ENCODE data around the gene WLS. TPM values are rescaled to one million over a fixed set of nuclear protein-coding genes. Genes with fewer than 3 reads are reported as not detected.

The WLS gene

DNA sequence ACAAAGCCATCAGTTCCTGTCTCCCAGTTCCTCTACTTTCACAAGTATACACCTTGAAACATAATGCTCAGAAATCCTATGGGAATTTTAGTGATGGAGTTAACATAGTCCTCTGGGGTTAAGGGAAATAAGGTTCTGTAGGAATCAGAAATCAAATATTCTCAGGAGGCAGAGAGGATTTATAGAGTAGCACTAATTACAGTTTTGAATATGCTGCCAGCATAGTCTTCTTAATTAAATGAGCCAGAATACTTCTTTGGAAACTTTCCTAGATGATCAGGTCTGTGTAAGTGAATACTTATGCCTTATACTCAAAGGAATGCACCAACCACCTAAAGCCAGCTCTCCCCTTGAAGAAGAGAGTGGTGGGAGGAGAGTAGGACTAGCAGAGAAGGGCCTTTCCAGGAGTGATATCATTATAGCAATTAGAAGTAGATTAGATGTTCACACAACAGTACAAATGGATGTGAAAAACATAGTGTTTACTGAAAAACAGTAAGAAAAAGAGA is 150.5 kb downstream of the WLS start:
- no peaks in the 10 kb centered on the region for H3K79me1 ChIP-seq (ENCODE audit: low read depth, low read length)
- H3K9ac ChIP-seq (ENCODE audit: low read depth, low read length, poor library complexity) = no peak overlapping the region
- H3K4me3 ChIP-seq (ENCODE audit: low read length in 2 of 2) = no peak overlapping the region
- no peak for DNase-seq (ENCODE audit: low spot score)
- no peak overlapping the region for H2BK15ac ChIP-seq (ENCODE audit: low read length)
- no peak overlapping the region for H2BK12ac ChIP-seq (ENCODE audit: low read length)
- peaks cover 0 to 1% of the 10 kb centered on the region in 2 donors for H3K9me3 ChIP-seq (replicated peaks in 1 of 2; ENCODE audit: control insufficient read depth in 2 of 2, insufficient read depth in 1 of 2, low read depth in 1 of 2, low read length in 2 of 2)
- no peak overlapping the region for H4K91ac ChIP-seq (ENCODE audit: low read depth, low read length, poor library complexity)
- no peak overlapping the region for H2BK5ac ChIP-seq (ENCODE audit: low read length)
- no peak overlapping the region for H3K4ac ChIP-seq (ENCODE audit: low read length)
- no peak overlapping the region for H2BK120ac ChIP-seq (ENCODE audit: low read depth, low read length)
- H3K23ac ChIP-seq (ENCODE audit: low read depth, low read length, poor library complexity) = no peak overlapping the region
- H4K8ac ChIP-seq (ENCODE audit: low read depth, low read length) = no peak overlapping the region
- no peak overlapping the region for H3K18ac ChIP-seq (ENCODE audit: low read length)
- H2AK5ac ChIP-seq (ENCODE audit: low read depth, low read length) = no peak overlapping the region
- no peak overlapping the region for H2AFZ ChIP-seq (ENCODE audit: low read length)
- peaks cover 0 to 1% of the 10 kb centered on the region in 2 donors for H3K4me1 ChIP-seq (ENCODE audit: control insufficient read depth in 2 of 2, insufficient read depth in 1 of 2, low read depth in 1 of 2, low read length in 2 of 2)
- H3K36me3 ChIP-seq (replicated peaks in 1 of 2; ENCODE audit: control insufficient read depth in 2 of 2, insufficient read depth in 2 of 2, low read length in 2 of 2) = no peaks in the 10 kb centered on the region
- H3K14ac ChIP-seq (ENCODE audit: low read length) = no peak overlapping the region
- H3K27ac ChIP-seq (replicated peaks; ENCODE audit: low read length) = no peak overlapping the region
- no peak overlapping the region for H3K4me2 ChIP-seq (ENCODE audit: insufficient read depth, low read length, poor library complexity, severe bottlenecking)
- H3K27me3 ChIP-seq (ENCODE audit: control insufficient read depth in 3 of 3, insufficient read depth in 3 of 3, low read depth in 1 of 3, low read length in 3 of 3) = no peaks in the 10 kb centered on the region

DNA sequence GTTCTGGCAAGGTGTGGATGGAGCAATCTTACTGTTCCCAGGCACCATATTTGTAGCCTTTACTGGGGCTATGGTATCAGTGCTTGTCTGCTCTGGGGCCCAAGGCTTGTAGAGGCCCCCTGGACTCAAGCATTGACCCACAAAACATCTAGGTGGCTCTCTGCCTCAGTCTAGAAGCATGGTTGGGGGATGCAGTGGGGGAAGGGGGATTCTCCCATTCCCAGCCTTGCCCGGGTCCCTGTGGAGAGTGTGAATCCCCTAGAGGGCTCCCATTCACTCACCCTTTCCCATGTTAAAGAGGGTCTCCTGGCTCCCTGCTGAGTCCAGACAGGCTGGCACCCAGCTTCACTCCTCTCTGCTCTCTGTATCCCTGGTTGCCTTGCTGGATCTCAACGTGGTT is 153.7 kb downstream of the WLS start:
- no peak overlapping the region for H3K4me2 ChIP-seq (ENCODE audit: insufficient read depth, low read length, poor library complexity, severe bottlenecking)
- no peak overlapping the region for H2BK5ac ChIP-seq (ENCODE audit: low read length)
- H2AK5ac ChIP-seq (ENCODE audit: low read depth, low read length) = no peak overlapping the region
- H3K27me3 ChIP-seq (ENCODE audit: control insufficient read depth in 3 of 3, insufficient read depth in 3 of 3, low read depth in 1 of 3, low read length in 3 of 3) = no peaks in the 10 kb centered on the region
- peaks cover 0 to 1% of the 10 kb centered on the region in 2 donors for H3K4me1 ChIP-seq (ENCODE audit: control insufficient read depth in 2 of 2, insufficient read depth in 1 of 2, low read depth in 1 of 2, low read length in 2 of 2)
- no peak overlapping the region for H3K23ac ChIP-seq (ENCODE audit: low read depth, low read length, poor library complexity)
- no peak overlapping the region for H4K91ac ChIP-seq (ENCODE audit: low read depth, low read length, poor library complexity)
- H3K9ac ChIP-seq (ENCODE audit: low read depth, low read length, poor library complexity) = no peak overlapping the region
- H3K14ac ChIP-seq (ENCODE audit: low read length) = no peak overlapping the region
- WGBS, 2 donors (ENCODE audit: extremely low coverage in 2 of 2, insufficient read length in 2 of 2, insufficient replicate concordance in 1 of 2) = no CpG with 5 or more reads among the region's 2 CpGs
- no peak overlapping the region for H3K18ac ChIP-seq (ENCODE audit: low read length)
- H3K79me1 ChIP-seq (ENCODE audit: low read depth, low read length) = no peaks in the 10 kb centered on the region
- no peak for DNase-seq (ENCODE audit: low spot score)
- no peak overlapping the region for H2BK15ac ChIP-seq (ENCODE audit: low read length)
- no peak overlapping the region for H4K8ac ChIP-seq (ENCODE audit: low read depth, low read length)
- no peak overlapping the region for H2AFZ ChIP-seq (ENCODE audit: low read length)
- H3K9me3 ChIP-seq (replicated peaks in 1 of 2; ENCODE audit: control insufficient read depth in 2 of 2, insufficient read depth in 1 of 2, low read depth in 1 of 2, low read length in 2 of 2) = peaks cover 0 to 1% of the 10 kb centered on the region in 2 donors
- H3K4ac ChIP-seq (ENCODE audit: low read length) = no peak overlapping the region
- no peak overlapping the region for H3K27ac ChIP-seq (replicated peaks; ENCODE audit: low read length)
- no peaks in the 10 kb centered on the region for H3K36me3 ChIP-seq (replicated peaks in 1 of 2; ENCODE audit: control insufficient read depth in 2 of 2, insufficient read depth in 2 of 2, low read length in 2 of 2)
- no peak overlapping the region for H3K4me3 ChIP-seq (ENCODE audit: low read length in 2 of 2)
- no peak overlapping the region for H2BK120ac ChIP-seq (ENCODE audit: low read depth, low read length)
- H2BK12ac ChIP-seq (ENCODE audit: low read length) = no peak overlapping the region

Small RNA genes lying within 50 kb of the gene (small RNA-seq; reads per million reads assigned to genes)
- gene COX6B1P7 (ENCODE audit: insufficient read depth) = not detected
- not detected for gene MIR1262 (ENCODE audit: insufficient read depth)
